NCI-H524 (cell line): ENCODE results near the gene CRYL1.

Source experiments
- DNase-seq, 2 experiments: peaks; one replicate each; lab custom pipeline; 2025; lab: John Stamatoyannopoulos, UW

CRYL1 gene

GRCh38 chr13:20526664-20527063 lies 1.0 kb upstream of the CRYL1 start:
- DNase-seq, result no peak

GRCh38 chr13:20525144-20525600 lies 485 bp downstream of the CRYL1 start:
- peak in 1 of 2 experiments; percentile 66 for DNase-seq

GRCh38 chr13:20521364-20522115 lies 4.1 kb downstream of the CRYL1 start:
- DNase-seq, result no peak

- DNase-seq, result no peak
Observed at GRCh38 chr13:20519875-20520274, 5.8 kb downstream of the CRYL1 start.

- DNase-seq, result no peak
Observed at GRCh38 chr13:20518660-20519100, 7.0 kb downstream of the CRYL1 start.

GRCh38 chr13:20514866-20515265 lies 10.8 kb downstream of the CRYL1 start:
- DNase-seq, result no peak

GRCh38 chr13:20513466-20513995 lies 12.1 kb downstream of the CRYL1 start:
- DNase-seq, result no peak

GRCh38 chr13:20512042-20512683 lies 13.5 kb downstream of the CRYL1 start:
- no peak for DNase-seq

GRCh38 chr13:20506696-20507095 lies 19.0 kb downstream of the CRYL1 start:
- no peak for DNase-seq

GRCh38 chr13:20505405-20506366 lies 20.0 kb downstream of the CRYL1 start:
- no peak for DNase-seq

- DNase-seq, result no peak
Observed at GRCh38 chr13:20503088-20504083, 22.3 kb downstream of the CRYL1 start.

- no peak for DNase-seq
Observed at GRCh38 chr13:20501592-20501991, 24.1 kb downstream of the CRYL1 start.

GRCh38 chr13:20501120-20501519 lies 24.5 kb downstream of the CRYL1 start:
- no peak for DNase-seq

GRCh38 chr13:20499986-20500385 lies 25.7 kb downstream of the CRYL1 start:
- DNase-seq, result no peak

- DNase-seq, result no peak
Observed at GRCh38 chr13:20498659-20499058, 27.0 kb downstream of the CRYL1 start.

GRCh38 chr13:20498129-20498528 lies 27.5 kb downstream of the CRYL1 start:
- DNase-seq, result no peak

GRCh38 chr13:20497006-20497775 lies 28.5 kb downstream of the CRYL1 start:
- DNase-seq, result peak in 1 of 2 experiments; percentile 11

GRCh38 chr13:20495087-20496023 lies 30.3 kb downstream of the CRYL1 start:
- DNase-seq, result peak; percentile 74 to 87

GRCh38 chr13:20494656-20495055 lies 31.0 kb downstream of the CRYL1 start:
- DNase-seq, result peak in 1 of 2 experiments; percentile 30
